LoVo (cell line): ENCODE data around the gene CBLN3.

Source experiments
- DNase-seq: peaks from one replicate; pipeline ENCODE4 v3.0.0-alpha.2; 2016; ENCODE audit warnings: low spot score

Gene CBLN3

GRCh38 chr14:24379907-24380730 is 49.3 kb downstream of the CBLN3 start:
- no peak for DNase-seq

GRCh38 chr14:24378981-24379906 is 50.2 kb downstream of the CBLN3 start:
- no peak for DNase-seq

GRCh38 chr14:24378327-24378726 is 51.1 kb downstream of the CBLN3 start:
- DNase-seq = no peak

- no peak for DNase-seq
These were observed 51.8 kb downstream of the CBLN3 start for GRCh38 chr14:24377657-24378056.

- DNase-seq = no peak
These were observed 52.3 kb downstream of the CBLN3 start for GRCh38 chr14:24377126-24377525.
